HEK293 (cell line): ENCODE results near the gene HMCN2.
A peak's percentile ranks its signal among the peaks of the same experiment; 100 is the strongest.

Source experiments
- BCL11B ChIP-seq: fragments of 450-650 bp; formaldehyde crosslinking; IDR thresholded peaks from 2 replicates; pipeline ENCODE4 v1.5.1; 2016; ENCODE audit warnings: low read depth, missing biosample characterization, missing genetic modification characterization
- HIC1 ChIP-seq: fragments of 450-650 bp; formaldehyde crosslinking; IDR thresholded peaks from 2 replicates; pipeline ENCODE4 v1.5.1; 2016; ENCODE audit warnings: missing biosample characterization, missing genetic modification characterization
- SALL2 ChIP-seq: fragments of 450-650 bp; formaldehyde crosslinking; IDR thresholded peaks from 2 replicates; pipeline ENCODE4 v1.5.0; 2017; ENCODE audit warnings: missing biosample characterization, mild to moderate bottlenecking, missing genetic modification characterization, borderline replicate concordance
- TRIM28 ChIP-seq: IDR thresholded peaks from 2 replicates; pipeline ENCODE4 v1.6.1; 2011; ENCODE audit warnings: low read length, control low read depth, borderline replicate concordance
- ZFHX2 ChIP-seq: fragments of 450-650 bp; formaldehyde crosslinking; conservative IDR thresholded peaks from 2 replicates; pipeline ENCODE4 v1.5.1; 2016; ENCODE audit warnings: missing biosample characterization, missing genetic modification characterization
- ZNF2 ChIP-seq: fragments of 450-650 bp; formaldehyde crosslinking; IDR thresholded peaks from 2 replicates; pipeline ENCODE4 v1.5.1; 2016; ENCODE audit warnings: missing biosample characterization, missing genetic modification characterization
- ZNF221 ChIP-seq: fragments of 450-650 bp; formaldehyde crosslinking; IDR thresholded peaks from 2 replicates; pipeline ENCODE4 v1.5.1; 2017; ENCODE audit warnings: missing biosample characterization, missing genetic modification characterization, borderline replicate concordance
- ZNF248 ChIP-seq: fragments of 450-650 bp; formaldehyde crosslinking; IDR thresholded peaks from 2 replicates; pipeline ENCODE4 v1.5.1; 2017; ENCODE audit warnings: missing biosample characterization, missing genetic modification characterization
- ZNF266 ChIP-seq: fragments of 450-650 bp; formaldehyde crosslinking; IDR thresholded peaks from 2 replicates; pipeline ENCODE4 v1.5.1; 2016; ENCODE audit warnings: missing biosample characterization, missing genetic modification characterization, low read depth
- ZNF311 ChIP-seq: fragments of 450-650 bp; formaldehyde crosslinking; IDR thresholded peaks from 2 replicates; pipeline ENCODE4 v1.5.1; 2017; ENCODE audit warnings: missing biosample characterization, missing genetic modification characterization, borderline replicate concordance
- ZNF391 ChIP-seq: fragments of 450-650 bp; formaldehyde crosslinking; IDR thresholded peaks from 2 replicates; pipeline ENCODE4 v1.5.1; 2016; ENCODE audit warnings: low read depth, missing biosample characterization, missing genetic modification characterization, borderline replicate concordance
- ZNF416 ChIP-seq: fragments of 450-650 bp; formaldehyde crosslinking; IDR thresholded peaks from 2 replicates; pipeline ENCODE4 v1.5.1; 2016; ENCODE audit warnings: missing biosample characterization, missing genetic modification characterization
- ZNF549 ChIP-seq: fragments of 450-650 bp; IDR thresholded peaks from 2 replicates; pipeline ENCODE4 v1.5.1; 2018; ENCODE audit warnings: missing biosample characterization, missing genetic modification characterization, mild to moderate bottlenecking, inconsistent platforms, moderate library complexity
- ZNF621 ChIP-seq: fragments of 450-650 bp; formaldehyde crosslinking; IDR thresholded peaks from 2 replicates; pipeline ENCODE4 v1.5.1; 2017; ENCODE audit warnings: missing biosample characterization, missing genetic modification characterization
- ZNF785 ChIP-seq: fragments of 450-650 bp; formaldehyde crosslinking; IDR thresholded peaks from 2 replicates; pipeline ENCODE4 v1.5.1; 2016; ENCODE audit warnings: missing biosample characterization, missing genetic modification characterization
- ZSCAN16 ChIP-seq: fragments of 450-650 bp; formaldehyde crosslinking; IDR thresholded peaks from 2 replicates; pipeline ENCODE4 v1.5.1; 2016; ENCODE audit warnings: missing biosample characterization, missing genetic modification characterization
- TF ChIP-seq, protein P1 (sequence below): fragments of 450-650 bp; formaldehyde crosslinking; IDR thresholded peaks from 2 replicates; pipeline ENCODE4 v1.5.1; 2016; ENCODE audit warnings: missing biosample characterization, missing genetic modification characterization
- TF ChIP-seq, protein P2 (sequence below): fragments of 450-650 bp; formaldehyde crosslinking; IDR thresholded peaks from 2 replicates; pipeline ENCODE4 v1.5.1; 2017; ENCODE audit warnings: missing biosample characterization, missing genetic modification characterization
- TF ChIP-seq, protein P3 (sequence below): fragments of 450-650 bp; formaldehyde crosslinking; IDR thresholded peaks from 2 replicates; pipeline ENCODE4 v1.5.1; 2016; ENCODE audit warnings: missing biosample characterization, missing genetic modification characterization, low read depth

HMCN2 gene

GRCh38 chr9:130345009-130345896, 79.7 kb downstream of the HMCN2 start (continued):
- TF ChIP-seq, protein P1, sequence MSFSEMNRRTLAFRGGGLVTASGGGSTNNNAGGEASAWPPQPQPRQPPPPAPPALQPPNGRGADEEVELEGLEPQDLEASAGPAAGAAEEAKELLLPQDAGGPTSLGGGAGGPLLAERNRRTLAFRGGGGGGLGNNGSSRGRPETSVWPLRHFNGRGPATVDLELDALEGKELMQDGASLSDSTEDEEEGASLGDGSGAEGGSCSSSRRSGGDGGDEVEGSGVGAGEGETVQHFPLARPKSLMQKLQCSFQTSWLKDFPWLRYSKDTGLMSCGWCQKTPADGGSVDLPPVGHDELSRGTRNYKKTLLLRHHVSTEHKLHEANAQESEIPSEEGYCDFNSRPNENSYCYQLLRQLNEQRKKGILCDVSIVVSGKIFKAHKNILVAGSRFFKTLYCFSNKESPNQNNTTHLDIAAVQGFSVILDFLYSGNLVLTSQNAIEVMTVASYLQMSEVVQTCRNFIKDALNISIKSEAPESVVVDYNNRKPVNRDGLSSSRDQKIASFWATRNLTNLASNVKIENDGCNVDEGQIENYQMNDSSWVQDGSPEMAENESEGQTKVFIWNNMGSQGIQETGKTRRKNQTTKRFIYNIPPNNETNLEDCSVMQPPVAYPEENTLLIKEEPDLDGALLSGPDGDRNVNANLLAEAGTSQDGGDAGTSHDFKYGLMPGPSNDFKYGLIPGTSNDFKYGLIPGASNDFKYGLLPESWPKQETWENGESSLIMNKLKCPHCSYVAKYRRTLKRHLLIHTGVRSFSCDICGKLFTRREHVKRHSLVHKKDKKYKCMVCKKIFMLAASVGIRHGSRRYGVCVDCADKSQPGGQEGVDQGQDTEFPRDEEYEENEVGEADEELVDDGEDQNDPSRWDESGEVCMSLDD (tag by site-specific recombination) = no peak
- no peak for TF ChIP-seq TRIM28
- TF ChIP-seq ZFHX2 (tag by site-specific recombination) = 0 out of 2 replicates have a peak, but pooled peaks have one; percentile 31
- TF ChIP-seq ZNF311 (tag by site-specific recombination) = peak; percentile 13; the same call in 1 of the 2 replicates
- TF ChIP-seq ZNF266 = no peak
- TF ChIP-seq BCL11B (tag by site-specific recombination) = no peak
- 0 out of 2 replicates have a peak, but pooled peaks have one; percentile 55 for TF ChIP-seq SALL2 (tag by site-specific recombination)
- TF ChIP-seq ZNF391 (tag by site-specific recombination) = 0 out of 2 replicates have a peak, but pooled peaks have one; percentile 57
- TF ChIP-seq, protein P2, sequence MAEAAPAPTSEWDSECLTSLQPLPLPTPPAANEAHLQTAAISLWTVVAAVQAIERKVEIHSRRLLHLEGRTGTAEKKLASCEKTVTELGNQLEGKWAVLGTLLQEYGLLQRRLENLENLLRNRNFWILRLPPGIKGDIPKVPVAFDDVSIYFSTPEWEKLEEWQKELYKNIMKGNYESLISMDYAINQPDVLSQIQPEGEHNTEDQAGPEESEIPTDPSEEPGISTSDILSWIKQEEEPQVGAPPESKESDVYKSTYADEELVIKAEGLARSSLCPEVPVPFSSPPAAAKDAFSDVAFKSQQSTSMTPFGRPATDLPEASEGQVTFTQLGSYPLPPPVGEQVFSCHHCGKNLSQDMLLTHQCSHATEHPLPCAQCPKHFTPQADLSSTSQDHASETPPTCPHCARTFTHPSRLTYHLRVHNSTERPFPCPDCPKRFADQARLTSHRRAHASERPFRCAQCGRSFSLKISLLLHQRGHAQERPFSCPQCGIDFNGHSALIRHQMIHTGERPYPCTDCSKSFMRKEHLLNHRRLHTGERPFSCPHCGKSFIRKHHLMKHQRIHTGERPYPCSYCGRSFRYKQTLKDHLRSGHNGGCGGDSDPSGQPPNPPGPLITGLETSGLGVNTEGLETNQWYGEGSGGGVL (tag by site-specific recombination) = 0 out of 2 replicates have a peak, but pooled peaks have one; percentile 12
- TF ChIP-seq ZNF785 (tag by site-specific recombination) = peak; percentile 53
- TF ChIP-seq ZNF621 = no peak
- TF ChIP-seq ZNF248 (tag by site-specific recombination) = peak; percentile 49; the same call in 1 of the 2 replicates
- TF ChIP-seq, protein P3, sequence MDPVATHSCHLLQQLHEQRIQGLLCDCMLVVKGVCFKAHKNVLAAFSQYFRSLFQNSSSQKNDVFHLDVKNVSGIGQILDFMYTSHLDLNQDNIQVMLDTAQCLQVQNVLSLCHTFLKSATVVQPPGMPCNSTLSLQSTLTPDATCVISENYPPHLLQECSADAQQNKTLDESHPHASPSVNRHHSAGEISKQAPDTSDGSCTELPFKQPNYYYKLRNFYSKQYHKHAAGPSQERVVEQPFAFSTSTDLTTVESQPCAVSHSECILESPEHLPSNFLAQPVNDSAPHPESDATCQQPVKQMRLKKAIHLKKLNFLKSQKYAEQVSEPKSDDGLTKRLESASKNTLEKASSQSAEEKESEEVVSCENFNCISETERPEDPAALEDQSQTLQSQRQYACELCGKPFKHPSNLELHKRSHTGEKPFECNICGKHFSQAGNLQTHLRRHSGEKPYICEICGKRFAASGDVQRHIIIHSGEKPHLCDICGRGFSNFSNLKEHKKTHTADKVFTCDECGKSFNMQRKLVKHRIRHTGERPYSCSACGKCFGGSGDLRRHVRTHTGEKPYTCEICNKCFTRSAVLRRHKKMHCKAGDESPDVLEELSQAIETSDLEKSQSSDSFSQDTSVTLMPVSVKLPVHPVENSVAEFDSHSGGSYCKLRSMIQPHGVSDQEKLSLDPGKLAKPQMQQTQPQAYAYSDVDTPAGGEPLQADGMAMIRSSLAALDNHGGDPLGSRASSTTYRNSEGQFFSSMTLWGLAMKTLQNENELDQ (tag by site-specific recombination) = no peak
- 0 out of 2 replicates have a peak, but pooled peaks have one; percentile 34 for TF ChIP-seq ZNF2 (tag by site-specific recombination)
- no peak for TF ChIP-seq ZSCAN16 (tag by site-specific recombination)
- no peak for TF ChIP-seq ZNF221 (tag by site-specific recombination)
- no peak for TF ChIP-seq ZNF549 (tag by site-specific recombination)
- no peak for TF ChIP-seq ZNF416 (tag by site-specific recombination)
- peak; percentile 75; the same call in 1 of the 2 replicates for TF ChIP-seq HIC1 (tag by site-specific recombination)
